Small intestine (tissue), 7 donors: Measurements from ENCODE around the gene CAPN8. TPM values are rescaled to one million over a fixed set of nuclear protein-coding genes. Genes with fewer than 3 reads are reported as not detected.

Experiments used
- DNase-seq, 2 donors: peaks; one replicate each; pipeline versions ENCODE4 v3.0.0 to v3.0.0-alpha.2; 2013
- FAIRE-seq: peaks from 2 replicates; lab custom pipeline; 2012; peaks lifted over from hg19 to GRCh38; lab: Jason Lieb, UNC
- H3K27ac ChIP-seq, 3 donors: one replicate each; pipeline ENCODE4 v1.5.1; 2013; ENCODE audit warnings: low read length in 2 of 3, mild to moderate bottlenecking in 2 of 3, control low read depth in 1 of 3, inconsistent platforms in 1 of 3, low read depth in 1 of 3, moderate library complexity in 1 of 3
- H3K27me3 ChIP-seq, 3 donors: one replicate each; pipeline ENCODE4 v1.6.1; 2013; ENCODE audit warnings: low read length in 3 of 3, inconsistent platforms in 1 of 3; ENCODE audit not compliant: control insufficient read depth in 3 of 3, insufficient read depth in 3 of 3
- H3K36me3 ChIP-seq, 3 donors: one replicate each; pipeline ENCODE4 v1.6.1; 2013; ENCODE audit warnings: low read length in 3 of 3, inconsistent platforms in 1 of 3, low read depth in 1 of 3, mild to moderate bottlenecking in 1 of 3, moderate library complexity in 1 of 3; ENCODE audit not compliant: control insufficient read depth in 3 of 3, insufficient read depth in 2 of 3
- H3K4me1 ChIP-seq, 3 donors: one replicate each; pipeline ENCODE4 v1.6.1; 2013; ENCODE audit warnings: low read length in 2 of 3, inconsistent platforms in 1 of 3, low read depth in 1 of 3, mild to moderate bottlenecking in 1 of 3, moderate library complexity in 1 of 3; ENCODE audit not compliant: control insufficient read depth in 3 of 3, insufficient read depth in 2 of 3
- H3K4me3 ChIP-seq, 3 donors: one replicate each; pipeline ENCODE4 v1.5.1; 2013; ENCODE audit warnings: low read length in 3 of 3, control low read depth in 1 of 3, inconsistent platforms in 1 of 3, low read depth in 1 of 3, mild to moderate bottlenecking in 1 of 3, moderate library complexity in 1 of 3
- H3K9me3 ChIP-seq, 2 donors: one replicate each; pipeline ENCODE4 v1.6.1; 2013; ENCODE audit warnings: low read depth in 1 of 2, low read length in 1 of 2; ENCODE audit not compliant: control insufficient read depth in 2 of 2, insufficient read depth in 1 of 2
- WGBS, 3 donors: extraction: QIAGEN DNeasy Blood & Tissue Kit; methylation state at CpG; one replicate each; pipeline ENCODE4 v1.1.7; 2013; 5-methylcytosine and 5-hydroxymethylcytosine counted together
- polyA plus RNA-seq, 4 donors: library from polyadenylated mRNA; stranded (reverse) in 3 of 4; unstranded in 1 of 4; fragments of 200-250 nt in 3 of 4; fragments of 120-200 nt in 1 of 4; gene quantifications; one replicate each; pipeline versions ENCODE4 v1.2.1 to v1.2.3, GENCODE V29; 2013
- donor health status: healthy with polysubstance abuse.
- donor health status: control.
- donor health status: control.
- donor health status: Bipolar disorder and iron deficiency.
- donor health status: healthy.

The CAPN8 gene
- polyA plus RNA-seq, 4 donors = 5.1 to 14.8 (median 11.8) TPM

- Histone ChIP-seq H3K27me3 (no peaks in the 10 kb centered on the region), H3K9me3 (no peaks in the 10 kb centered on the region), H3K36me3 (no peaks in the 10 kb centered on the region), H3K4me3 (no peak overlapping the region), H3K27ac (no peak overlapping the region), H3K4me1 (no peaks in the 10 kb centered on the region)
- DNase-seq (no peak), FAIRE-seq (no peak)
- 87 to 90% (median 90%) methylated on average over 3 of the region's 3 CpGs for WGBS, 3 donors
Observed at GRCh38 chr1:223534677-223535076, 130.8 kb downstream of the CAPN8 start.

- Histone ChIP-seq H3K36me3 (no peaks in the 10 kb centered on the region), H3K9me3 (no peaks in the 10 kb centered on the region), H3K27ac (no peak overlapping the region), H3K4me1 (no peaks in the 10 kb centered on the region), H3K4me3 (no peak overlapping the region), H3K27me3 (no peaks in the 10 kb centered on the region)
- DNase-seq (no peak), FAIRE-seq (no peak)
- 53 to 92% (median 73%) methylated on average over 2 of the region's 2 CpGs for WGBS, 3 donors
Observed at GRCh38 chr1:223533708-223534107, 131.8 kb downstream of the CAPN8 start.

GRCh38 chr1:223531742-223532341 is 133.7 kb downstream of the CAPN8 start:
- Histone ChIP-seq H3K9me3 (no peaks in the 10 kb centered on the region), H3K27ac (no peak overlapping the region), H3K36me3 (no peaks in the 10 kb centered on the region), H3K27me3 (peaks cover 0 to 4% (median 0%) of the 10 kb centered on the region in 3 donors), H3K4me1 (no peaks in the 10 kb centered on the region), H3K4me3 (no peak overlapping the region)
- DNase-seq = peak; percentile 68 to 70
- FAIRE-seq = no peak
- 37 to 45% (median 42%) methylated on average over 11 of the region's 11 CpGs for WGBS, 3 donors

DNA sequence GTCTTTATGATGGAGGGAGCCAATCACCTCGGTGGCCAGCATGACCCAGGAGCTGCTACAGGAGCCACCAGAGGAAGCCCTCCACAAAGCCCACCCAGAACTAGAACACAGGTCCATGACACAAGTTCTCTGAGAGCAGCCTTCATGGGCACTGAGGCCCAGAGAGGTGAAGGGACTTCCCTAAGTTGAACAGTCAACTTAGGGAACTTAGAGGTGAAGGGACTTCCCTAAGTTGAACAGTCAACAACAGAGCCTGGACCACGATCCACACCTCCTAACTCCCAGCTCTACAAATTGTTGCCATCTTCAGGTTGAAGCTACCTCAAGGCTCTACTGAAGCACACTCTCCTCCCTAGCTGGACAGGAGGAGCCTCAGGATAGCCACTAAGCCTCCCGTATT is 139.5 kb downstream of the CAPN8 start:
- no peaks in the 10 kb centered on the region for H3K36me3 ChIP-seq
- no peaks in the 10 kb centered on the region for H3K4me1 ChIP-seq
- WGBS, 3 donors = 72 to 80% (median 79%) methylated on average over 3 of the region's 3 CpGs
- H3K27ac ChIP-seq = no peak overlapping the region
- FAIRE-seq (no peak), DNase-seq (no peak)
- H3K27me3 ChIP-seq = peaks cover 0 to 7% (median 0%) of the 10 kb centered on the region in 3 donors
- no peak overlapping the region for H3K4me3 ChIP-seq
- no peaks in the 10 kb centered on the region for H3K9me3 ChIP-seq

DNA sequence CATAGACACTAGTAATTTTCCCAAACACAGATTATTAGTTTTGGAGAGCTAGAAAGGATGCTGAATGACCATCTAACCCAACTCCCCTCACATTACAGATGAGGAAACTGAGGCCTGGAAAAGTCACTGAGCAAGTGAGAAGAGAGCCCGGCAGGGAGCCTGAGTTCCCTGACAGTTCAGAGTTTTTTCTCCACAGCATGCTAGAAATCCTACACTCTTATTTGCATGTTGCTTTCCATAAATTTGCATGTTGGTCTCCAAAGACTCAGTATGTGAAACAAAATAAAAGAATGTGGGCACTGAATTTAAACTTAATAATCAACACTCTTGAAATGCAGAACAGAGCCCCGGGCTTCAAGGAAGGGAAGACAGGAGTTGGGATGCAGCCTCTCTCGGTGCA is 140.0 kb downstream of the CAPN8 start:
- no peak for FAIRE-seq
- Histone ChIP-seq H3K27ac (no peak overlapping the region), H3K9me3 (no peaks in the 10 kb centered on the region), H3K4me1 (no peaks in the 10 kb centered on the region), H3K27me3 (peaks cover 0 to 7% (median 0%) of the 10 kb centered on the region in 3 donors), H3K4me3 (no peak overlapping the region), H3K36me3 (no peaks in the 10 kb centered on the region)
- 77 to 93% (median 84%) methylated on average over 3 of the region's 3 CpGs for WGBS, 3 donors
- DNase-seq = no peak

GRCh38 chr1:223524930-223525451 is 140.5 kb downstream of the CAPN8 start:
- DNase-seq = no peak
- H3K4me1 ChIP-seq = no peaks in the 10 kb centered on the region
- FAIRE-seq = no peak
- H3K27me3 ChIP-seq = peaks cover 0 to 7% (median 0%) of the 10 kb centered on the region in 3 donors
- H3K9me3 ChIP-seq = no peaks in the 10 kb centered on the region
- H3K36me3 ChIP-seq = no peaks in the 10 kb centered on the region
- 62 to 73% (median 67%) methylated on average over 4 of the region's 4 CpGs for WGBS, 3 donors
- H3K27ac ChIP-seq = no peak overlapping the region
- no peak overlapping the region for H3K4me3 ChIP-seq

DNA sequence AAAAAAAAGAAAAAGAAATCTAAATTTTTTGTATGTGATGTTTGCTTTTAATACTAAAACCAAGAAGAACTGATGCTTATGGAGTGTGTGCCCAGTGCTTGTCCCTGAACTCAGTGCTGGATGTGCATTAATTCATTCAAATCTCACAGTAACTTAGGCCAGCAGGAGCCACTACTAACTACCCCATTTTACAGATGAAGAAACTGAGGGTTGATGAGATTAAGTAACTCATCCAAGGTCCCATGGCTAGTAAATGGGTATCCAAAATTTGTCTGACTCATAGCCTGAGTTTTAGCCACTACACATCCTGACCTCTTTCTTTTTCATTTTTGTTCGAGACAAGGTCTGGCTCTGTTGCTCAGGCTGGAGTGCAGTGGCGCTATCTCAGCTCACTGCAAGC is 144.4 kb downstream of the CAPN8 start:
- H3K36me3 ChIP-seq = no peaks in the 10 kb centered on the region
- peaks cover 0 to 3% (median 0%) of the 10 kb centered on the region in 3 donors for H3K27me3 ChIP-seq
- FAIRE-seq = no peak
- H3K4me3 ChIP-seq = no peak overlapping the region
- DNase-seq = no peak
- H3K9me3 ChIP-seq = peaks cover 0 to 3% of the 10 kb centered on the region in 2 donors
- 88 to 97% (median 94%) methylated on average over 2 of the region's 2 CpGs for WGBS, 3 donors
- no peaks in the 10 kb centered on the region for H3K4me1 ChIP-seq
- H3K27ac ChIP-seq = no peak overlapping the region

DNA sequence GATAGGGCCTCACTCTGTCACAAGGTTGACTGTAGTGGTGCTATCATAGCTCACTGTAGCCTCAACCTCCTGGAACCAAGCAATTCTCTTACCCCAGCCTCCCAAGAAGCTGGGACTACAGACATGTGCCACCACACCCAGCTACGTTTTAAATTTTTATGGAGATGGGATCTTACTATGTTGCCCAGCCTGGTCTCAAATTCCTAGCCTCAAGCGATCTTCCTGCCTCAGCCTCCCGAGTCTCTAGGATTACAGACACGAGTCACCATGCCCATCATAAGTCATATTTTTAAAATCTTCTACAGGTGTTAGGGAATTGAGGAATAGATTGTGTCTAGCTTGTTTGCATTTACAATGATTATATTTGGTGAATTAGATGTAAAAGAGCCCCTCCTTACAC is 145.3 kb downstream of the CAPN8 start:
- no peak for FAIRE-seq
- WGBS, 3 donors = 80 to 91% (median 86%) methylated on average over 4 of the region's 4 CpGs

More for the DNA sequence above, 145.3 kb downstream of the CAPN8 start:
- no peaks in the 10 kb centered on the region for H3K36me3 ChIP-seq
- H3K27me3 ChIP-seq = peaks cover 0 to 5% (median 0%) of the 10 kb centered on the region in 3 donors
- H3K4me1 ChIP-seq = no peaks in the 10 kb centered on the region
- H3K4me3 ChIP-seq = no peak overlapping the region
- peaks cover 0 to 3% of the 10 kb centered on the region in 2 donors for H3K9me3 ChIP-seq
- H3K27ac ChIP-seq = no peak overlapping the region
- DNase-seq = no peak
